Ovary (tissue), 9 donors: ENCODE data around the gene TAS2R40. TPM values are rescaled to one million over a fixed set of nuclear protein-coding genes. Genes with fewer than 3 reads are reported as not detected.

Experiments used
- DNase-seq, 5 donors: peaks; one replicate each; pipeline ENCODE4 v3.0.0-alpha.2; 2019 to 2020
- H3K27ac ChIP-seq, 2 donors: fragments of 200-600 bp; one replicate each; pipeline versions ENCODE4 v1.5.1 to v1.8.0; 2019 to 2022
- H3K27me3 ChIP-seq: fragments of 200-600 bp; one replicate; pipeline ENCODE4 v1.8.0; 2022
- H3K36me3 ChIP-seq: fragments of 200-600 bp; sonication (generic); one replicate; pipeline ENCODE4 v1.5.1; 2019
- H3K4me1 ChIP-seq: one replicate; pipeline ENCODE4 v1.8.1; 2013; ENCODE audit warnings: mild to moderate bottlenecking, moderate library complexity; ENCODE audit not compliant: insufficient read depth
- H3K4me3 ChIP-seq: fragments of 200-600 bp; sonication (generic); one replicate; pipeline ENCODE4 v1.5.1; 2017
- H3K9me3 ChIP-seq, 2 donors: fragments of 200-600 bp in 1 of 2; sonication (generic) in 1 of 2; one replicate each; pipeline versions ENCODE4 v1.5.1 to v1.8.1; 2013 to 2019; ENCODE audit warnings: mild to moderate bottlenecking in 1 of 2, moderate library complexity in 1 of 2
- EP300 ChIP-seq: sonication (generic); formaldehyde crosslinking; IDR thresholded peaks from one replicate; pipeline ENCODE4 v1.6.1; 2017; ENCODE audit warnings: antibody characterized with exemption
- POLR2A ChIP-seq: fragments of 450-650 bp; IDR thresholded peaks from one replicate; pipeline ENCODE4 v1.6.1; 2017; ENCODE audit warnings: antibody characterized with exemption, mild to moderate bottlenecking, moderate library complexity
- WGBS, 3 donors: extraction: QIAGEN DNeasy Blood & Tissue Kit in 1 of 3; methylation state at CpG; one replicate each; pipeline versions ENCODE4 v1.1.5 to v1.1.7; 2013 to 2017; 5-methylcytosine and 5-hydroxymethylcytosine counted together
- intact Hi-C, 4 donors: fragments of 100-400 bp; cut with DNase I; formaldehyde crosslinking; loops; one replicate each; pipeline versions ENCODE4 v1.11.0 to v1.15.1; 2022 to 2023
- polyA plus RNA-seq, 2 donors: library from polyadenylated mRNA; stranded (reverse); fragments of 200-250 nt in 1 of 2; fragments of 350-450 nt in 1 of 2; fragmentation: Illumina TruSeq in 1 of 2; extraction: RNeasy Lipid Tissue Mini Kit (QIAGEN cat#74804) in 1 of 2; gene quantifications; one replicate each; pipeline ENCODE4 v1.2.3, GENCODE V29; 2013 to 2014
- total RNA-seq, 7 donors: library from RNA; depleted of rRNA in 2 of 7; stranded (reverse); fragments of >200 nt in 2 of 7; fragmentation: NEBNext Ultra II Directional in 3 of 7; extraction: Animal tissue kit (Norgen Biotek cat#: 25700) in 3 of 7; gene quantifications; one replicate each; pipeline versions ENCODE4 v1.1.0 to v1.2.4, GENCODE V29; 2016 to 2023
- TF ChIP-seq, protein P1 (sequence below), 3 donors: fragments of 450-650 bp in 2 of 3; fragments of 200-600 bp in 1 of 3; IDR thresholded peaks; one replicate each; pipeline versions ENCODE4 v1.5.1 to v1.8.0; 2016 to 2022; ENCODE audit warnings: antibody characterized with exemption in 3 of 3, mild to moderate bottlenecking in 1 of 3
- donor health status: DM: no; HTN: no; CAD: no; lungs with moderate emphysema.
- donor health status: DM: no; HTN: no; CAD: no.
- donor health status: Bipolar disorder and iron deficiency.
- donor health status: DM: yes; HTN: yes; CAD: no.
- donor health status: DM: no; HTN: no; CAD: no.
- donor health status: DM: yes; HTN: yes; CAD: no.

The TAS2R40 gene
- total and polyA plus RNA-seq, 9 donors = not detected

DNA sequence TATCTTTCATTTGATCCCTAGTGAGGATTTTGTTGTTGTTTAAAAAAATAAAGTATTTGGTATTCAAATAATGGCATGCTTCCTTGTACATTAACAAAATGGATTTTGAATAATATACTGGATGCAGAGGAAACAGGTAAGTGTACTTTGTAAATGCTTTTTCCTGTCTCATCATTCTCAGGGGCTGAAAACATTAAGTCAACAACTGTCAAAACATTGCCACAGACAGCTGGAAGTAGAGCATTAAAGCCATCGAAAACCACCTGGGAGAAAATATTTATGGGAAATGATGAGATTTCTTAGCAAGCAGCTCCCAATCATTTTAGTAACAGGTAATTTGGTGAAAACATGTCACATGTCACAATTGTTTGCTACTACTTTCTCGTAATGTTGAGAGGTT is 28.0 kb upstream of the TAS2R40 start:
- 70 to 81% (median 74%) methylated on average over 2 of the region's 2 CpGs for WGBS, 3 donors
- TF ChIP-seq, protein P1, sequence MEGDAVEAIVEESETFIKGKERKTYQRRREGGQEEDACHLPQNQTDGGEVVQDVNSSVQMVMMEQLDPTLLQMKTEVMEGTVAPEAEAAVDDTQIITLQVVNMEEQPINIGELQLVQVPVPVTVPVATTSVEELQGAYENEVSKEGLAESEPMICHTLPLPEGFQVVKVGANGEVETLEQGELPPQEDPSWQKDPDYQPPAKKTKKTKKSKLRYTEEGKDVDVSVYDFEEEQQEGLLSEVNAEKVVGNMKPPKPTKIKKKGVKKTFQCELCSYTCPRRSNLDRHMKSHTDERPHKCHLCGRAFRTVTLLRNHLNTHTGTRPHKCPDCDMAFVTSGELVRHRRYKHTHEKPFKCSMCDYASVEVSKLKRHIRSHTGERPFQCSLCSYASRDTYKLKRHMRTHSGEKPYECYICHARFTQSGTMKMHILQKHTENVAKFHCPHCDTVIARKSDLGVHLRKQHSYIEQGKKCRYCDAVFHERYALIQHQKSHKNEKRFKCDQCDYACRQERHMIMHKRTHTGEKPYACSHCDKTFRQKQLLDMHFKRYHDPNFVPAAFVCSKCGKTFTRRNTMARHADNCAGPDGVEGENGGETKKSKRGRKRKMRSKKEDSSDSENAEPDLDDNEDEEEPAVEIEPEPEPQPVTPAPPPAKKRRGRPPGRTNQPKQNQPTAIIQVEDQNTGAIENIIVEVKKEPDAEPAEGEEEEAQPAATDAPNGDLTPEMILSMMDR (IDR thresholded peaks at IDR 0.05) = no peak
- TF ChIP-seq EP300 (no peak), POLR2A (no peak)
- DNase-seq = no peak

DNA sequence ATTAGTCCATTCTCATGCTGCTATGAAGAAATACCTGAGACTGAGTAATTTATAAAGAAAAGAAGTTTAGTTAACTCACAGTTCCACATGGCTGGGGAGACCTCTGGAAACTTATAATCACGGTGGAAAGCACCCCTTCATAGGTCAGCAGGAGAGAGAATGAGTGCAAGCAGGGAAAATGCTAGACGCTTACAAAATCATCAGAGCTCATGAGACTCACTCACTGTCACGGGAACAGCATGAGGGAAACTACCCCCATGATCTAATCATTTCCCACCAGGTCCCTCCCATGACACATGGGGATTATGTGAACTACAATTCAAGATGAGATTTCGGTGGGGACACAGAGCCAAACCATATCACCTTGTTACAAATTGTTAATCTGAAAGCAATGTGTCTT is 22.8 kb upstream of the TAS2R40 start:
- intact Hi-C loops = no loop called here
- 73 to 77% (median 76%) methylated on average over 4 of the region's 4 CpGs for WGBS, 3 donors
- DNase-seq = no peak
- H3K9me3 ChIP-seq = no peaks in the 10 kb centered on the region
- H3K27ac ChIP-seq = no peak overlapping the region
- H3K4me3 ChIP-seq = no peak overlapping the region
- H3K27me3 ChIP-seq = no peaks in the 10 kb centered on the region
- H3K4me1 ChIP-seq = no peaks in the 10 kb centered on the region
- TF ChIP-seq EP300 (no peak), POLR2A (no peak)
- TF ChIP-seq, protein P1 (IDR thresholded peaks at IDR 0.05) = no peak
- no peaks in the 10 kb centered on the region for H3K36me3 ChIP-seq

More for the DNA sequence above, 28.0 kb upstream of the TAS2R40 start:
- Histone ChIP-seq H3K9me3 (no peaks in the 10 kb centered on the region), H3K27me3 (no peaks in the 10 kb centered on the region), H3K27ac (no peak overlapping the region), H3K4me1 (no peaks in the 10 kb centered on the region), H3K4me3 (no peak overlapping the region), H3K36me3 (no peaks in the 10 kb centered on the region)
- intact Hi-C loops = no loop called here

- Histone ChIP-seq H3K4me3 (no peak overlapping the region), H3K36me3 (no peaks in the 10 kb centered on the region), H3K27ac (no peak overlapping the region), H3K9me3 (no peaks in the 10 kb centered on the region), H3K27me3 (no peaks in the 10 kb centered on the region), H3K4me1 (no peaks in the 10 kb centered on the region)
- no peak for DNase-seq
- WGBS, 3 donors = 90 to 95% (median 92%) methylated on average over 2 of the region's 2 CpGs
- no peak for TF ChIP-seq POLR2A
- no peak for TF ChIP-seq EP300
- TF ChIP-seq, protein P1 (IDR thresholded peaks at IDR 0.05) = no peak
- intact Hi-C loops = loop anchor here in 1 of 4 donors (10.0 kb wide), 1 partner anchor 197 kb away; no protein-coding TSS in a partner anchor
Measured at GRCh38 chr7:143202161-143202560, 19.7 kb upstream of the TAS2R40 start.

DNA sequence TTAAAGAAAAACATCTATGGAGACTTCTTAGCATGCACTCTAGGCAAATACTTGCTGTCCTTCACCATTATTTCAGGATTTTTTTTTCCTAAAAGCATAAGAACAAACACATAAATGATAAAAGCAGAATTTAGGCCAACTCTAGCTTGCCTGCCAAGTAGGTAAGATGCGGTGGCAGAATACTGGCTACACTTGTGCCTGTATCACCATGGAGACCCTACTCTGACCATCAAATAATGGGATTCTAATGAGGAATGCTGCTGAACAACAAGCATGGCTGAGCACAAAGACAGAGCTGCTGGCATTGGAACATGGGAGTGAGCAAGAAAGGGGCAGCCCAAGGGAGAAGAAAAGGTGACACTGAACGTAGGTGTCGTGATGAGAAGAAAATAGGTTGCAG is 18.5 kb upstream of the TAS2R40 start:
- no peak overlapping the region for H3K4me3 ChIP-seq
- WGBS, 3 donors = 81 to 82% (median 81%) methylated on average over 3 of the region's 3 CpGs
- TF ChIP-seq POLR2A (no peak), EP300 (no peak)
- TF ChIP-seq, protein P1 (IDR thresholded peaks at IDR 0.05) = no peak
- H3K36me3 ChIP-seq = no peaks in the 10 kb centered on the region
- no peak overlapping the region for H3K27ac ChIP-seq
- intact Hi-C loops = loop anchor here in 1 of 4 donors (10.0 kb wide), 1 partner anchor 199 kb away; no protein-coding TSS in a partner anchor
- no peaks in the 10 kb centered on the region for H3K9me3 ChIP-seq
- no peak for DNase-seq
- H3K27me3 ChIP-seq = no peaks in the 10 kb centered on the region
- H3K4me1 ChIP-seq = no peaks in the 10 kb centered on the region
